Measurements from ENCODE around the gene SMAD3. TPM values are rescaled to one million over a fixed set of nuclear protein-coding genes. Genes with fewer than 3 reads are reported as not detected.

Gene SMAD3
- total RNA-seq, 6 experiments from 2014 or later, result 9.2 to 34.0 (median 14.4) TPM

GRCh38 chr15:67108122-67108961, 42.9 kb downstream of the SMAD3 start:
- 47% methylated on average over 8 of the region's 9 CpGs for WGBS (ENCODE audit: insufficient coverage, low coverage, low lambda C conversion rate, missing lambda C conversion rate)
- peak overlapping the region in 1 of 3 donors; percentile 14 for H3K27ac ChIP-seq

GRCh38 chr15:67109141-67110034, 44.0 kb downstream of the SMAD3 start:
- 44% methylated on average over 10 of the region's 18 CpGs for WGBS (ENCODE audit: insufficient coverage, low coverage, low lambda C conversion rate, missing lambda C conversion rate)
- no peaks in the 10 kb centered on the region for H3K9me3 ChIP-seq
- intact Hi-C loops (cut with DNase I), result no loop called here
- H3K4me3 ChIP-seq, result no peak overlapping the region
- peak; percentile 63 to 83 (median 70) for DNase-seq
- TF ChIP-seq CTCF (IDR thresholded peaks at IDR 0.05) (no peak), POLR2A (IDR thresholded peaks at IDR 0.05) (no peak)
- H3K27me3 ChIP-seq, result no peaks in the 10 kb centered on the region
- peak; percentile 50 to 84 (median 67) for ATAC-seq
- H3K4me1 ChIP-seq, result peaks cover 0 to 31% (median 10%) of the 10 kb centered on the region in 4 donors
- H3K36me3 ChIP-seq, result no peaks in the 10 kb centered on the region
- H3K27ac ChIP-seq, result peak overlapping the region in 2 of 3 donors; percentile 41 to 45

More at GRCh38 chr15:67108122-67108961, 42.9 kb downstream of the SMAD3 start:
- Histone ChIP-seq H3K27me3 (no peaks in the 10 kb centered on the region), H3K4me3 (no peak overlapping the region), H3K9me3 (no peaks in the 10 kb centered on the region), H3K36me3 (no peaks in the 10 kb centered on the region), H3K4me1 (peaks cover 0 to 35% (median 13%) of the 10 kb centered on the region in 4 donors)
- no peak for DNase-seq
- ATAC-seq, result peak in 3 of 4 donors; percentile 11 to 42 (median 21)
- intact Hi-C loops (cut with DNase I), result no loop called here
- TF ChIP-seq CTCF (IDR thresholded peaks at IDR 0.05) (no peak), POLR2A (IDR thresholded peaks at IDR 0.05) (no peak)

DNA sequence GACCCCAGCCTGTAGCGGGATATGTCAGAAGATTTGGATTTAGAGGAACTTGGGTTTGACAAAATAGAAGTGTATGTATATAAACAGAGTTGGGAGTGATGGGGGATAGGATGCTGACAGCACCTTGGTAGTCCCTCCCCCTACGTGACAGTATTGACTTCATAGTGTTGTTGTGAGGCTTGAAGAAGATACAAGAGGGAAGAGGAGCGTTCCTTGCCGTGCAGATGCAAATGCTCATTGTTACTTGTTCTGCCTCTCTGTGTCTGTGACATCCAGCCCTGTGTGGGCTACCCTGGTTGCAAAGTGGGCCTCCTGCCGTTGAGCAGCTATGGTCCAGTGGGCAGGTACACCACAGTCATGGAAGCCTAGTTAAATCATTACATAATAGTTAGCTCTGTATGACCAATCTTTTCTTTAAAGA, 45.0 kb downstream of the SMAD3 start:
- Histone ChIP-seq H3K27ac (peak overlapping the region in 2 of 3 donors; percentile 41 to 45), H3K4me1 (peaks cover 0 to 26% (median 7%) of the 10 kb centered on the region in 4 donors), H3K4me3 (no peak overlapping the region), H3K9me3 (no peaks in the 10 kb centered on the region), H3K27me3 (no peaks in the 10 kb centered on the region), H3K36me3 (no peaks in the 10 kb centered on the region)
- intact Hi-C loops (cut with DNase I), result no loop called here
- ATAC-seq (no peak), DNase-seq (no peak)
- no peak for TF ChIP-seq CTCF (IDR thresholded peaks at IDR 0.05)
- no peak for TF ChIP-seq POLR2A (IDR thresholded peaks at IDR 0.05)
- 95% methylated on average over 3 of the region's 5 CpGs for WGBS (ENCODE audit: insufficient coverage, low coverage, low lambda C conversion rate, missing lambda C conversion rate)

DNA sequence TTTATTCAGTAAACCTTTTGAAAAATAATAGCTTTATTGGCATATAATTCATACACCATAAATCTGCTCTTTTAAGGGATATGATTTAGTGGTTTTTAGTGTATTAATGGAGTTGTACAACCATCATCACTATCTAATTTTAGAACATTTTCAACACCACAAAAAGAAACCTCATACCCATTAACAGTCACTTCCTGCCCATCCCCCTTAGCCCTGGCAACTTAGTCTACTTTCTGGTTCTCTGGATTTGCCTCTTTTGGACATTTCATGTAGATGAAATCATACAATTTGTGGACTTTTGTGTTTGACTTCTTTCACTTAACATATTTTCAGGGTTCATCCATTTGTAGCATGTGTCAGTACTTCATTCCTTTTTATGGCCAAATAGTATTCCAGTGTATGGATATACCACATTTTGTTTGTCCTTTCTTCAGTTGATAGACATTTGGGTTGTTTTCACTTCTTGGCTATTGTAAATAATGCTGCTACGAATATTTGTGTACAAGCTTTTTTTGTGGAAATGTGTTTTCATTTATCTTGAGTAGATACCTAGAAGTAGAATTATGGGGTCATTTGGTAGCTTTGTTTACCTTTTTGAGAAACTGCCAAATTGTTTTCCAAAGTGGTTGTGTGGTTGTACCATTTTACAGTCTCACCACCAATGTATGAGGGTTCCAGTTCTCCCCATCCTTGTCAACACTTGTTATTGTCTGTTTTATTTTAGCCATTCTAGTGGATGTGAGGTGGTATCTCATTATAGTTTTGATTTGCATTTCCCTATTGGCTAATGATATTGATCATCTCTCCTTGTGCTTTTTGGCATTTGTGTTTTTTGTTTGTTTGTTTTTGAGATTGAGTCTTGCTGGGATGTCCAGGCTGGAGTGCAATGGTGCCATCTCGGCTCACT, 45.8 kb downstream of the SMAD3 start:
- H3K4me3 ChIP-seq, result no peak overlapping the region
- H3K9me3 ChIP-seq, result no peaks in the 10 kb centered on the region
- no peaks in the 10 kb centered on the region for H3K36me3 ChIP-seq
- intact Hi-C loops (cut with DNase I), result no loop called here
- DNase-seq (no peak), ATAC-seq (no peak)
- TF ChIP-seq POLR2A (IDR thresholded peaks at IDR 0.05) (no peak), CTCF (IDR thresholded peaks at IDR 0.05) (no peak)
- H3K4me1 ChIP-seq, result peaks cover 0 to 27% (median 7%) of the 10 kb centered on the region in 4 donors
- no peaks in the 10 kb centered on the region for H3K27me3 ChIP-seq
- no peak overlapping the region for H3K27ac ChIP-seq
- 86% methylated on average over 2 of the region's 2 CpGs for WGBS (ENCODE audit: insufficient coverage, low coverage, low lambda C conversion rate, missing lambda C conversion rate)
